Skeletal muscle satellite cell (primary cell): ENCODE data around the gene CCDC32. TPM values are rescaled to one million over a fixed set of nuclear protein-coding genes. Genes with fewer than 3 reads are reported as not detected.

Source experiments
- H3K27me3 ChIP-seq: 2 replicates; pipeline ENCODE4 v1.7.0; 2013; ENCODE audit warnings: low read length; ENCODE audit not compliant: control insufficient read depth, insufficient read depth
- H3K36me3 ChIP-seq: 2 replicates; pipeline ENCODE4 v1.7.0; 2013; ENCODE audit warnings: mild to moderate bottlenecking, control low read depth, low read length; ENCODE audit not compliant: insufficient read depth
- H3K4me1 ChIP-seq: 2 replicates; pipeline ENCODE4 v1.7.0; 2013; ENCODE audit warnings: low read length; ENCODE audit not compliant: control insufficient read depth, insufficient read depth
- H3K4me2 ChIP-seq: 2 replicates; pipeline ENCODE4 v1.7.0; 2013; ENCODE audit warnings: mild to moderate bottlenecking, low read length
- H3K4me3 ChIP-seq: 2 replicates; pipeline ENCODE4 v1.7.0; 2013; ENCODE audit warnings: low read length
- H3K9ac ChIP-seq: 2 replicates; pipeline ENCODE4 v1.7.0; 2013; ENCODE audit warnings: mild to moderate bottlenecking, low read depth, low read length, moderate library complexity
- H3K9me3 ChIP-seq: replicated peaks from 2 replicates; pipeline ENCODE4 v1.7.0; 2013; ENCODE audit warnings: mild to moderate bottlenecking, control low read depth, low read length
- total RNA-seq: library from RNA; depleted of rRNA; stranded (reverse); fragments of >200 nt; gene quantifications from 2 replicates; pipeline ENCODE4 v1.2.3, GENCODE V29; 2012; rRNA removed

CCDC32 gene, protein sequence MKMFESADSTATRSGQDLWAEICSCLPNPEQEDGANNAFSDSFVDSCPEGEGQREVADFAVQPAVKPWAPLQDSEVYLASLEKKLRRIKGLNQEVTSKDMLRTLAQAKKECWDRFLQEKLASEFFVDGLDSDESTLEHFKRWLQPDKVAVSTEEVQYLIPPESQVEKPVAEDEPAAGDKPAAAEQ
- total RNA-seq, result 10.5 and 11.7 TPM in 2 replicates

DNA sequence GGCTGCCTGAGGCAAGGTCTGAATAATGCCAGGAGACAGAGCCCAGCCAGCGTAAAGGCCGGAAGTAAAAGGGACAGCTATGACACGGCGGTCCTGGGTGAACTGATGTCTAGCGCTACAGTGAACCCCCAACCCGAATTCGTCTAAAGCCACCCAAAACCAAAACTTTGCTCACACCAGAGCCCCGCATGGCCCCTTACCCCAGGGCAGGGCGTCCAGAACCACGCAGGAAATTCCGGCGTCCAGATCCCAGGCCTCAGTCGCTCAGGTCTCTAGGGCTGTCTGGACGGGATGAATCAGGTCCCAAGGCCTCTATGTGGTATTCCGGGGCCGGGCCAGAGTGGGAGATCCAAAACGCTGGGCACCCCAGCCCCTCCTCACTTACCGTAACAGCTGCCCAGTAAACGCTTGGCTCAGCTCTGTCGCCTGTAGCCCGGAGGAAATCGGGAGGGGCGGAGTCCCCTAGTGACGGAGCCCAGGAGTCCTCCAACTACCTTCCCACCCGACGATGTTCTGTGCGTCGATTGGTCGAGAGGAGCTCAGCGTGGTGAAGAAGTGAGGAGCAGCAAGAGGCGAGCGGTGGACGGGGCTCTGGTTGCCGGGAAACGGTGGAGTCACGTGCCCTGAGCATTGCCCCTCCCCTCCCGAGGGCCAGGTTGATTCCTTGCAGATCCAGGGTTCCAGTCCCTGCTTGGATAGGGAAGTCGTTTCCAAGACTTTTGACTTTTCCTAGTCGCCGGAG is at the start of gene CCDC32:
Gene CCDC32 (minus strand): TSS at position 452 of the 742 bp plus-strand sequence. CDS start 2,027 bp downstream, outside the sequence.
- H3K4me2 ChIP-seq, result peak within 1 kb of the TSS; percentile 89
- peak within 1 kb of the TSS; percentile 92 for H3K9ac ChIP-seq
- H3K9me3 ChIP-seq, result no peaks in the 10 kb centered on the region
- no peaks in the 10 kb centered on the region for H3K36me3 ChIP-seq
- peaks cover 8% of the 10 kb centered on the region for H3K4me1 ChIP-seq
- H3K4me3 ChIP-seq, result peak within 1 kb of the TSS; percentile 85
- no peaks in the 10 kb centered on the region for H3K27me3 ChIP-seq

DNA sequence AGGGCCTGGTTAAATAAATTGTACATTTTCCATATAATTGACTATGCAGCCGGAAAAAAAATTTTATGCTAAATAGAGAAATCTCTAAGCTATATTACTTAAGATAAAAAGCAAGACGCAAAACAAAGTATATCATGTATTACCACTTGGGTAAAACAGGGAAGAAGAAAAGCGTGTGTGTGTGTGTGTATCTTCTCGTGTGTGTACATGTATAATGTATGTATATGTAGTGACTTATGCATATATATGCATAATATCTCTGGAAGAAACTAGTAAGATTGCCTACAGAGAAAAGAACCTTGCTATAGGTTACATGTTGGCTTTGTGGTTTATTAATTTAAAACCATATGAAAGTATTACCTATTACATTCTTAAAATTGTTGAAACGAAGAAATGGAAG is 48.2 kb upstream of the CCDC32 start:
- no peak overlapping the region for H3K9ac ChIP-seq
- no peak overlapping the region for H3K4me3 ChIP-seq
- H3K4me1 ChIP-seq, result no peaks in the 10 kb centered on the region
- no peaks in the 10 kb centered on the region for H3K9me3 ChIP-seq
- H3K4me2 ChIP-seq, result no peak overlapping the region
- no peaks in the 10 kb centered on the region for H3K27me3 ChIP-seq
- H3K36me3 ChIP-seq, result peaks cover 3% of the 10 kb centered on the region

DNA sequence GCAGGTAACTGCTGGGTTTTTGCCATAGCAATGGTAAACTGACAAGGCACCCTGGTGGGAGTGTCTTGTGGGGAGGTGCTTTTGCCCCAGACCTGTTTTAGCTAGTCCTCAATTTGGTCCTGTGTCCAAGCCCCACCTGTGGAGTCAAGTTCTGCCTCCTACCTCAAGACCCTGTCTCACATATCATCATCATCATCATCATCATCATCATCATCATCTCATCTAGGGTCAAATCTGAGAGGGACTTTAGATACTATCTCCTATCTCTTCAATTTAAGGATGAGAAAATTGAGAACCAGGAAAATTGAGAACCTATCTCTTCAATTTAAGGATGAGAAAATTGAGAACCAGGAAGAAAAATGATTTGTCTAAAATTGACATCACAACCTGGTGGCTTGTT is 39.1 kb upstream of the CCDC32 start:
- Histone ChIP-seq H3K27me3 (no peaks in the 10 kb centered on the region), H3K9ac (no peak overlapping the region), H3K4me2 (no peak overlapping the region), H3K4me1 (no peaks in the 10 kb centered on the region), H3K36me3 (peaks cover 3% of the 10 kb centered on the region), H3K4me3 (no peak overlapping the region), H3K9me3 (no peaks in the 10 kb centered on the region)

DNA sequence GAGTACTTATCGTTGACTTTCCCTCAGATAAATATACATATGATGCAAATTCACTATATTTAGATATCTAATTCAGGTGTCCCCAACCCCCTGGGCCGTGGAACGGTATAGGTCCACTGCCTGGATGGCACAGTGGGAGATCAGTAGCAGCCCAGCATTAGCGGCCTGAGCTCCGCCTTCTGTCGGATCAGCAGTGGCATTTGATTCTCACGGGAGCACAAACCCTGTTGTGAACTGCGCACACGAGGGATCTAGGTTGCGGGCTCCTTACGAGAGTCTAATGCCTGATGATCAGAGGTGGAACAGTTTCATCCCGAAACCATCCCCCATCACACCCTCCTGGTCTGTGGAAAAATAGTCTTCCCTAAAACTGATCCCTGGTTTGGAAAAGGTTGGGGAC is 36.1 kb upstream of the CCDC32 start:
- H3K4me1 ChIP-seq, result no peaks in the 10 kb centered on the region
- no peaks in the 10 kb centered on the region for H3K9me3 ChIP-seq
- no peak overlapping the region for H3K9ac ChIP-seq
- H3K4me2 ChIP-seq, result no peak overlapping the region
- no peaks in the 10 kb centered on the region for H3K36me3 ChIP-seq
- no peaks in the 10 kb centered on the region for H3K27me3 ChIP-seq
- H3K4me3 ChIP-seq, result no peak overlapping the region

DNA sequence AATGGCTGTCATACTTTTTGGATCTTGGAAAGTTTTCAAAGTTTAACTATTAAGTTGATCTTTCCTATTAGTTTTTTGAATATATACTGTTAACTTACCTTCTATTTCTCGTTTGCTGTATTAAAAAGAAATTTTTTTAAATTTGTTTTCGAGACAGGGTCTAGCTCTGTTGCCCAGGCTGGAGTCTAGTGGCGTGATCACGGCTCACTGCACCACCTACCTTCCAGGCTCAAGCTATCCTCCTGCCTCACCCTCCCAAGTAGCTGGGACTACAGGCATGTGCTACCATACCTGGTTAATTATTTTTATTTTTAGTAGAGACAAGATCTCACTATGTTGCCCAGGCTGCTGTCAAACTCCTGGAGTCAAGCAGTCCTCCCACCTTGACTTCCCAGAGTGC is 33.8 kb upstream of the CCDC32 start:
- Histone ChIP-seq H3K9me3 (no peaks in the 10 kb centered on the region), H3K4me3 (no peak overlapping the region), H3K36me3 (no peaks in the 10 kb centered on the region), H3K27me3 (no peaks in the 10 kb centered on the region), H3K4me1 (no peaks in the 10 kb centered on the region), H3K4me2 (no peak overlapping the region), H3K9ac (no peak overlapping the region)

DNA sequence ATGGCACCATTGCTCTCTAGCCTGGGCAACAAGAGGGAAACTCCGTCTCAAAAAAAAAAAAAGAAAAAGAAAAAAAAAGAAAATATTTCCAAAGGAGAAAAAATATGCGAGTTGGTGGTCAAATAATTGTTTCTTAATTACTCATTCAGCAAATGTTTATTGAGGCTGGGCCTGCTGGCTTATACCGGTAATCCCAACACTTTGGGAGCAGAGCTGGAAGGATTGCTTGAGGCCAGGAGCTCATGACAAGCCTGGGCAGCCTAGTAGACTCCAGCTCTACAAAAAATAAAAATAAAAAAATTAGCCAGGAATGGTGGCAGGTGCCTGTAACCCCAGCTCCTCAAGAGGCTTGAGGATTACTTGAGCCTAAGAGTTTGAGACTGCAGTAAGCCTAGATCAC is 33.3 kb upstream of the CCDC32 start:
- Histone ChIP-seq H3K4me1 (no peaks in the 10 kb centered on the region), H3K36me3 (no peaks in the 10 kb centered on the region), H3K4me2 (no peak overlapping the region), H3K9me3 (no peaks in the 10 kb centered on the region), H3K27me3 (no peaks in the 10 kb centered on the region), H3K4me3 (no peak overlapping the region), H3K9ac (no peak overlapping the region)

DNA sequence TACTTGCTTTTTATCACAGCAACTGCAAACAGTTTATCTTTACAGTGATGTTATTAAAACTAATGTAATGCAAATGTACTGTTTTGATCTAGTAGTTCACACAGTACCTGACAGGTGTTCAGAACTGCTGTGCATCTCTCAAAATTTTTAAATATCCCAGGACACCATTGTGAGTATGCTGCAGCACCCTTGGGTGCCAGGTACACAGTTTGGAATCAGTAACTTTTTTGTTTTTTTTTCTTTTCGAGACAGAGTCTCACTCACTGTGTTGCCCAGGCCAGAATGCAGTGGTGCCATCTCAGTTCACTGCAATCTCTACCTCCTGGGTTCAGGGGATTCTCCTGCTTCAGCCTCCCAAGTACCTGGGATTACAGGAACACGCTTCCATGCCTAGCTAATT is 32.2 kb upstream of the CCDC32 start:
- no peak overlapping the region for H3K4me2 ChIP-seq
- no peaks in the 10 kb centered on the region for H3K27me3 ChIP-seq
- H3K4me1 ChIP-seq, result no peaks in the 10 kb centered on the region

DNA sequence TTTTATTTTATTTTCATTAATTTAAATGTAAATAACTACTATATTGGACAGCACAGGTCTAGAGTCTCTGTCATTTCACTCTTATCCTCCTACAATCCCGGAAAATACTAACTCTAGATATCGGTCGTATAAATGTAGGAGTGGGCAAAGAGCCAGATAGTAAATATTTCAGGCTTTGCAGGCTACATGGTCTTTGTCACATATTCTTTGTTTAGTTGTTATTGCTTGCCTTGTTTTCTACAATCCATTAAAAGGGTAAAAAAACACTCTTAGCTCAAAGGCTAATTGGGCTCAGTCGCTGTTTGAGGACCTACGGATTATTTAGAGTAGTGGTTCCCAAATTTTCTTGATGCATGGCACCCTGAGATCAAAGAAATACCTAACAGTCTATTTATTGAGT is 30.9 kb upstream of the CCDC32 start:
- Histone ChIP-seq H3K9me3 (no peaks in the 10 kb centered on the region), H3K4me1 (no peaks in the 10 kb centered on the region), H3K36me3 (no peaks in the 10 kb centered on the region), H3K4me2 (peak overlapping the region; percentile 83), H3K9ac (no peak overlapping the region), H3K4me3 (peak overlapping the region; percentile 90), H3K27me3 (no peaks in the 10 kb centered on the region)

More for the DNA sequence above, 32.2 kb upstream of the CCDC32 start:
- H3K36me3 ChIP-seq, result no peaks in the 10 kb centered on the region
- no peak overlapping the region for H3K9ac ChIP-seq
- no peak overlapping the region for H3K4me3 ChIP-seq
- no peaks in the 10 kb centered on the region for H3K9me3 ChIP-seq

DNA sequence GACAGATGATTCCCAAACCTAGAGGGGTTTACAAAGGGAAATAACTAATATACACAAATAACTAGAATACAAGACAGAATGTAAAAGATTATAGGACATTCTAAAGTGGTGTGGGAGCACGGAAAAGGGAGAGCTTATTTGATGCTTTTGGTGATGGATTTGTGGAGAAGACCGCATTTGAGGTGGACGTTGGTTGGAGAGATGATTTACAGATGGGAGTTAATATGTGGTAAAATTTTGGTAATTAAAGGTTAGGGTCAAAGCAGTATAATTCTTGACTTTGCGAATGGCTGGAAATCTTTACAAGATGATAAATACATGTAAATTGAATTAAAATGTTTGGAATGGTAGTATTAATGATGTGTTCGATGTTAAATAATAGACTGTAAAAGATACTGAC is 30.4 kb upstream of the CCDC32 start:
- peak overlapping the region; percentile 83 for H3K4me2 ChIP-seq
- H3K4me3 ChIP-seq, result peak overlapping the region; percentile 90
- no peaks in the 10 kb centered on the region for H3K9me3 ChIP-seq
- no peaks in the 10 kb centered on the region for H3K36me3 ChIP-seq
- peak overlapping the region; percentile 94 for H3K9ac ChIP-seq
- H3K4me1 ChIP-seq, result no peaks in the 10 kb centered on the region
- no peaks in the 10 kb centered on the region for H3K27me3 ChIP-seq

DNA sequence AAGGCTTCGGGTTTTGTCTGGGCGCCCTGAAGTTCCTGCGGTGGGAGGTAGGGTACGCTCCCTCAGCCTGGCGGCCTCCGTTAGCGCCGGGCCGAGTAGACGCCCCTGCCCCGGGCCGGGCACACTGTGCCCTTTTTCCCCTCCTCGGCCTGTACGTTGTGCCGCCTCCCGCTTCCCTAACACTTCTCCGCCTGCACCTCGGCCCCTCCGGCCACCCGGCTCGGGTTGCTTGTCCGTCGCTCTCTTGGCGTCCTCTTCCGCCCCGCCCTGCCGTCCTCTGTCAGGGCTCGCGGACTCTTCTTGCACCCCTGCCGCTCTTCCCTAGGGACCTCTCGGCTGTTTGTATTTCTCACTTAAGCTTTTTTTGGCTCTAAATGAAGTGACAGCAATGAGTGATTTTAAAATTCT is 29.6 kb upstream of the CCDC32 start:
- H3K4me1 ChIP-seq, result no peaks in the 10 kb centered on the region
- H3K4me3 ChIP-seq, result peak overlapping the region; percentile 90
- peak overlapping the region; percentile 94 for H3K9ac ChIP-seq
- H3K36me3 ChIP-seq, result no peaks in the 10 kb centered on the region
- no peaks in the 10 kb centered on the region for H3K9me3 ChIP-seq
- no peaks in the 10 kb centered on the region for H3K27me3 ChIP-seq
- H3K4me2 ChIP-seq, result peak overlapping the region; percentile 83

DNA sequence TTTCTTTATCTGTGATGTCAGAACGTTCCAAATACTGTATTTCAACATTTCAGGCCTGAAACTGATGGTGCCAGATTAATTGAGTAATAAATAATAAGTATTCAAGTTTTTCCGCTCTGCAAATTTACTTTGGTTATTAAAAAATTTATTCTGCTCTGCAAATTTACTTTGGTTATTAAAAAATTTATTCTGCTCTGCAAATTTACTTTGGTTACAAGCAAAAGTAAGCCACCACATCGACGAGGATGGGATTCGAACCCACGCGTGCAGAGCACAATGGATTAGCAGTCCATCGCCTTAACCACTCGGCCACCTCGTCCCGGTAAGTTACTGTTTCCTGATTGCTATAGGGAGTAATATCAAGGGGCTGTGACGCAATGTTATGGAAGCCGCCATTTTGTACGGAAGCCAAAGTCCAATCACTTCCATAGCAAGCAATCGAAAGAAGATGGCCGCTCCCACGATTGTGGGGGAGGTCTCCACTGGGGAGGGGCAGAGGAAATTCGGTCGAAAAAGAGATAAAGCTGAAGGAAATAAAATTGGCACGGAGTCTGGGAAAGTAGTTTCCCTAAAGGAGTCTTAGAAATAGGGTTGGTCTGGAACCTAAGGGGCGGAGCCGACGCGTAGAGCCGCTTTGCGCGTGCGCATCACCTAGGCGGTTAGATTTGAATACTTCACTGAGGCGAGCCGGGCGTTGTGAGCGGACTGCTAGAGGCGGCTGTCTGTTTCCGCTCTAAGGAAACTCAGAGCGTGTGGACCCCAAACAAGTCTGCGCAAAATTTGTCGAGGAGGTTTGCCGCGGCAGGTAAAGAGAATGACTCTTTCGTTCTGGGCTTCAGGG is 29.0 kb upstream of the CCDC32 start, which contains the start of gene KNL1:
Gene KNL1 (plus strand): TSS at position 662 of the 841 bp plus-strand sequence. CDS start 8,683 bp downstream, outside the sequence.
- Histone ChIP-seq H3K27me3 (no peaks in the 10 kb centered on the region), H3K4me1 (no peaks in the 10 kb centered on the region), H3K9me3 (no peaks in the 10 kb centered on the region), H3K36me3 (no peaks in the 10 kb centered on the region), H3K9ac (peak within 1 kb of the TSS; percentile 94), H3K4me2 (peak within 1 kb of the TSS; percentile 83), H3K4me3 (peak within 1 kb of the TSS; percentile 90)
